T-cell (primary cell): ENCODE data around the gene ITPR2. TPM values are rescaled to one million over a fixed set of nuclear protein-coding genes. Genes with fewer than 3 reads are reported as not detected.

Source experiments
- ATAC-seq, 4 experiments: fragments of 200-7000 bp in 3 of 4; fragments of 150-1000 bp in 1 of 4; cut with Tn5 transposase; replicated peaks in 1 of 4; 1 replicate in 3 of 4; 2 replicates in 1 of 4; pipeline ENCODE4 v1.10.0; 2021; ENCODE audit warnings: moderate library complexity in 3 of 4, mild to moderate bottlenecking in 2 of 4, moderate number of reproducible peaks in 1 of 4
- CTCF ChIA-PET, 2 donors: fragments of 300-600 bp; sonication (Branson Sonifier 250); formaldehyde crosslinking; loops; one replicate each; lab custom pipeline; 2022; ENCODE audit warnings: antibody characterized with exemption in 2 of 2; lab: Charles Lee
- POLR2A ChIA-PET, 2 donors: fragments of 300-600 bp; sonication (Branson Sonifier 250); formaldehyde crosslinking; loops; one replicate each; lab custom pipeline; 2022; ENCODE audit warnings: antibody characterized with exemption in 2 of 2; lab: Charles Lee
- DNase-seq, 35 experiments: peaks; one replicate each; pipeline versions ENCODE4 v3.0.0 to v3.0.0-alpha.2; 2013 to 2023
- H3K27ac ChIP-seq: one replicate; pipeline ENCODE4 v1.5.1; 2013; ENCODE audit warnings: low read length
- H3K27me3 ChIP-seq, 2 experiments: replicated peaks in 1 of 2; 1 replicate in 1 of 2; 2 replicates in 1 of 2; pipeline versions ENCODE4 v1.6.1 to v1.7.0; 2013; ENCODE audit warnings: low read length in 1 of 2, mixed read lengths in 1 of 2; ENCODE audit not compliant: control insufficient read depth in 2 of 2, insufficient read depth in 2 of 2; ENCODE audit errors: extremely low read depth in 1 of 2
- H3K36me3 ChIP-seq, 2 donors: 1 replicate in 1 of 2; 2 replicates in 1 of 2; pipeline versions ENCODE4 v1.6.1 to v1.7.0; 2013; ENCODE audit warnings: low read length in 1 of 2; ENCODE audit not compliant: control insufficient read depth in 2 of 2, insufficient read depth in 1 of 2; ENCODE audit errors: extremely low read depth in 1 of 2
- H3K4me1 ChIP-seq, 2 experiments: 1 replicate in 1 of 2; 2 replicates in 1 of 2; pipeline versions ENCODE4 v1.6.1 to v1.7.0; 2013; ENCODE audit warnings: low read length in 2 of 2, mixed read lengths in 1 of 2; ENCODE audit not compliant: insufficient read depth in 2 of 2, control insufficient read depth in 1 of 2; ENCODE audit errors: extremely low read depth in 1 of 2
- H3K4me3 ChIP-seq, 2 donors: 1 replicate in 1 of 2; 2 replicates in 1 of 2; pipeline versions ENCODE4 v1.5.1 to v1.7.0; 2013; ENCODE audit warnings: mild to moderate bottlenecking in 2 of 2, low read length in 1 of 2, moderate library complexity in 1 of 2; ENCODE audit not compliant: control insufficient read depth in 1 of 2; ENCODE audit errors: extremely low read depth in 1 of 2
- H3K9me3 ChIP-seq: 2 replicates; pipeline ENCODE4 v1.7.0; 2013
- H3K27ac Mint-ChIP-seq, 2 donors: one replicate each; pipeline ENCODE4 v1.8.0; 2020 to 2021; ENCODE audit warnings: mild to moderate bottlenecking in 2 of 2, mixed read lengths in 2 of 2
- H3K27me3 Mint-ChIP-seq, 2 donors: one replicate each; pipeline ENCODE4 v1.8.0; 2021 to 2022; ENCODE audit warnings: mixed read lengths in 2 of 2
- H3K36me3 Mint-ChIP-seq: one replicate; pipeline ENCODE4 v1.8.0; 2021; ENCODE audit warnings: mixed read lengths
- H3K4me1 Mint-ChIP-seq, 3 donors: one replicate each; pipeline ENCODE4 v1.8.0; 2020 to 2022; ENCODE audit warnings: mixed read lengths in 3 of 3, mild to moderate bottlenecking in 1 of 3
- H3K4me3 Mint-ChIP-seq, 3 donors: one replicate each; pipeline ENCODE4 v1.8.0; 2020 to 2022; ENCODE audit warnings: mild to moderate bottlenecking in 3 of 3, mixed read lengths in 3 of 3, moderate library complexity in 3 of 3
- H3K9me3 Mint-ChIP-seq, 3 donors: one replicate each; pipeline ENCODE4 v1.8.0; 2020 to 2022; ENCODE audit warnings: mixed read lengths in 3 of 3
- WGBS: methylation state at CpG from one replicate; pipeline ENCODE4 v1.1.5; 2013; ENCODE audit warnings: missing lambda C conversion rate; ENCODE audit not compliant: insufficient coverage; 5-methylcytosine and 5-hydroxymethylcytosine counted together
- total RNA-seq, 35 experiments: library from RNA in 6 of 35; stranded (reverse) in 6 of 35; fragments of 120-200 nt in 1 of 35; gene quantifications; one replicate each; pipeline versions ENCODE4 v1.2.1 to v1.2.4 and lab custom pipeline; 2013 to 2026

Gene ITPR2
- total RNA-seq, 5 donors from 2014 or later (not counting 1 experiment from before 2014, with no cell fraction given) = 38.8 to 52.5 (median 44.5) TPM

DNA sequence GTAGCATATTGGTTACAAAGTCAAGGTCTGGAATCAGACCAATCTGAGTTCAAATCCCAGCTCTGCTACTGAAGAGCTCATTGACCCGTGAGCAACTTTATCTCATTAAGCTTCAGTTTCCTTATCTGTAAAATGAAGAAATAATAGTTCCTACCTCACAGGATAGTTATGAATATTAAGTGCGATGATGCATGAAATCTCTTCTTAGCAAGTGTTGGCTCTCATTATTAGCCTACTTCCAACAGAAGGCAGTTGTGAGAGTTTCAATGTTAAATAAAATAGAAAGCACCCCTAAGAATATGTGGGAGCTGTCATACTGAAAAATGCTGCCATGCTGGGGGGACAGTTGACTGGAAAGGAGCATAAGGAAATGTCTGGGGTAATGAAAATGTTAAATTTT lies 39.0 kb upstream of the ITPR2 start:
- ChIA-PET POLR2A (no interaction called here), CTCF (no interaction called here)
- peaks cover 9 to 21% (median 14%) of the 10 kb centered on the region in 3 donors for H3K4me1 Mint-ChIP-seq
- Histone ChIP-seq H3K4me3 (no peak overlapping the region), H3K9me3 (no peaks in the 10 kb centered on the region), H3K27me3 (peaks cover 0 to 7% of the 10 kb centered on the region in 2 experiments), H3K4me1 (peaks cover 0 to 4% of the 10 kb centered on the region in 2 experiments), H3K27ac (no peak overlapping the region), H3K36me3 (no peaks in the 10 kb centered on the region)
- DNase-seq = no peak
- no CpG with 5 or more reads among the region's 2 CpGs for WGBS
- H3K9me3 Mint-ChIP-seq = no peaks in the 10 kb centered on the region
- H3K36me3 Mint-ChIP-seq = no peaks in the 10 kb centered on the region
- no peak overlapping the region for H3K27ac Mint-ChIP-seq
- H3K4me3 Mint-ChIP-seq = no peak overlapping the region
- peaks cover 0 to 3% of the 10 kb centered on the region in 2 donors for H3K27me3 Mint-ChIP-seq
- no peak for ATAC-seq

- no peak overlapping the region for H3K27ac ChIP-seq
- peaks cover 0 to 7% of the 10 kb centered on the region in 2 experiments for H3K4me1 ChIP-seq
- no peak overlapping the region for H3K4me3 ChIP-seq
- peaks cover 0 to 3% of the 10 kb centered on the region in 2 donors for H3K27me3 Mint-ChIP-seq
- DNase-seq = no peak
- H3K4me3 Mint-ChIP-seq = no peak overlapping the region
- ChIA-PET POLR2A (interaction anchor here in 1 of 2 donors (0.6 kb wide), 1 partner anchor 49 kb away, joined by 3 read pairs; no protein-coding TSS in a partner anchor), CTCF (interaction anchor here (0.6 to 0.9 kb wide), 3 partner anchors 9 to 35 kb away, joined by 4 to 6 read pairs (median 4); no protein-coding TSS in a partner anchor)
- H3K27me3 ChIP-seq = peaks cover 0 to 7% of the 10 kb centered on the region in 2 experiments
- WGBS = 8% methylated on average over 2 of the region's 11 CpGs
- no peak for ATAC-seq
- H3K36me3 Mint-ChIP-seq = no peaks in the 10 kb centered on the region
- H3K9me3 Mint-ChIP-seq = no peaks in the 10 kb centered on the region
- peaks cover 10 to 24% (median 15%) of the 10 kb centered on the region in 3 donors for H3K4me1 Mint-ChIP-seq
- no peaks in the 10 kb centered on the region for H3K36me3 ChIP-seq
- H3K27ac Mint-ChIP-seq = no peak overlapping the region
- no peaks in the 10 kb centered on the region for H3K9me3 ChIP-seq
Observed at GRCh38 chr12:26870491-26871419, 37.8 kb upstream of the ITPR2 start.

DNA sequence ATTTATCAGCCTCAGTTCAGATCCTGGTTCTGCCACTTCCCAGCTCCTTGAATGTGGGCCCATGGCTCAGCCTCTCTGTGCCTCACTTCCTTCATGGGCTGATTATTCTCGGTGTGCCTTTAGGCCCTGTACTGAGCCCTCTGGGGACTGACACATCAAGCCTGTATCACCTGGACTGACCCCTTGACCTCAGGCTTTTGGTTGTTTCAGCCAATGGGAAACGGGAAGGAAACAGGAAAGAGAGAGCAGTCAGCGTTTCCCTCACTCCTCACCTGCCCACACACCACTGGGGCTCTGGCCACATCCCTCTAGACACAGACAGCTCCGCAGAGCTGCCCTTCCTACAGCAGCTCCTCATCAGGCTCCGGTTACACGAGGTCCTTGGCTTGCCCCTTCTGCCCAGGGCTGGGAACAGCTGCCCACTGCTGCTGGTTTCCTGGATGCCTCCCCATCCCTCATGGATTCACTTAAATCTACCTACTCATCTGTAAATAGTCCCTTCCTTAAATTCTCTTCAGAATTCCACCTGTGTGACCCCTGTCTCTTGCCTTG lies 37.0 kb upstream of the ITPR2 start:
- Mint-ChIP-seq H3K27me3 (peaks cover 0 to 3% of the 10 kb centered on the region in 2 donors), H3K36me3 (no peaks in the 10 kb centered on the region), H3K4me3 (no peak overlapping the region), H3K4me1 (peaks cover 10 to 24% (median 15%) of the 10 kb centered on the region in 3 donors), H3K27ac (no peak overlapping the region), H3K9me3 (no peaks in the 10 kb centered on the region)
- ChIA-PET CTCF (no interaction called here), POLR2A (no interaction called here)
- 59% methylated on average over 4 of the region's 6 CpGs for WGBS
- H3K27ac ChIP-seq = no peak overlapping the region
- ATAC-seq (no peak), DNase-seq (no peak)
- H3K36me3 ChIP-seq = no peaks in the 10 kb centered on the region
- H3K9me3 ChIP-seq = no peaks in the 10 kb centered on the region
- peaks cover 0 to 7% of the 10 kb centered on the region in 2 experiments for H3K4me1 ChIP-seq
- H3K4me3 ChIP-seq = no peak overlapping the region
- H3K27me3 ChIP-seq = peaks cover 0 to 7% of the 10 kb centered on the region in 2 experiments

GRCh38 chr12:26869104-26869494 lies 36.1 kb upstream of the ITPR2 start:
- POLR2A ChIA-PET = no interaction called here
- peaks cover 0 to 7% of the 10 kb centered on the region in 2 experiments for H3K4me1 ChIP-seq
- no peaks in the 10 kb centered on the region for H3K36me3 ChIP-seq
- Mint-ChIP-seq H3K27ac (no peak overlapping the region), H3K4me3 (no peak overlapping the region), H3K27me3 (peaks cover 0 to 3% of the 10 kb centered on the region in 2 donors), H3K36me3 (no peaks in the 10 kb centered on the region), H3K4me1 (peaks cover 10 to 24% (median 15%) of the 10 kb centered on the region in 3 donors), H3K9me3 (no peaks in the 10 kb centered on the region)
- no peak for ATAC-seq
- H3K9me3 ChIP-seq = no peaks in the 10 kb centered on the region
- CTCF ChIA-PET = interaction anchor here in 1 of 2 donors (1.2 kb wide), 1 partner anchor 11 kb away, joined by 6 read pairs; no protein-coding TSS in a partner anchor
- H3K27me3 ChIP-seq = peaks cover 0 to 7% of the 10 kb centered on the region in 2 experiments
- H3K4me3 ChIP-seq = no peak overlapping the region
- no peak for DNase-seq
- 96% methylated on average over 4 of the region's 6 CpGs for WGBS
- H3K27ac ChIP-seq = no peak overlapping the region

GRCh38 chr12:26868447-26869103 lies 35.6 kb upstream of the ITPR2 start:
- H3K27ac ChIP-seq = no peak overlapping the region
- no peak for DNase-seq
- no peak overlapping the region for H3K4me3 ChIP-seq
- H3K9me3 Mint-ChIP-seq = no peaks in the 10 kb centered on the region
- no peaks in the 10 kb centered on the region for H3K36me3 ChIP-seq
- no peak overlapping the region for H3K4me3 Mint-ChIP-seq
- peaks cover 0 to 7% of the 10 kb centered on the region in 2 experiments for H3K4me1 ChIP-seq
- no peak for ATAC-seq
- H3K4me1 Mint-ChIP-seq = peaks cover 10 to 24% (median 15%) of the 10 kb centered on the region in 3 donors
- WGBS = 92% methylated on average over 2 of the region's 3 CpGs
- H3K9me3 ChIP-seq = no peaks in the 10 kb centered on the region
- H3K36me3 Mint-ChIP-seq = no peaks in the 10 kb centered on the region
- peaks cover 0 to 3% of the 10 kb centered on the region in 2 donors for H3K27me3 Mint-ChIP-seq
- no peak overlapping the region for H3K27ac Mint-ChIP-seq
- POLR2A ChIA-PET = no interaction called here
- CTCF ChIA-PET = interaction anchor here in 1 of 2 donors (1.2 kb wide), 1 partner anchor 12 kb away, joined by 6 read pairs; no protein-coding TSS in a partner anchor
- H3K27me3 ChIP-seq = peaks cover 0 to 7% of the 10 kb centered on the region in 2 experiments
